HuH-7.5 (cell line): ENCODE results near the gene BLOC1S5.

Experiments
- DNase-seq: peaks from one replicate; pipeline ENCODE4 v3.0.0; 2011; ENCODE audit warnings: low spot score

Gene BLOC1S5

DNA sequence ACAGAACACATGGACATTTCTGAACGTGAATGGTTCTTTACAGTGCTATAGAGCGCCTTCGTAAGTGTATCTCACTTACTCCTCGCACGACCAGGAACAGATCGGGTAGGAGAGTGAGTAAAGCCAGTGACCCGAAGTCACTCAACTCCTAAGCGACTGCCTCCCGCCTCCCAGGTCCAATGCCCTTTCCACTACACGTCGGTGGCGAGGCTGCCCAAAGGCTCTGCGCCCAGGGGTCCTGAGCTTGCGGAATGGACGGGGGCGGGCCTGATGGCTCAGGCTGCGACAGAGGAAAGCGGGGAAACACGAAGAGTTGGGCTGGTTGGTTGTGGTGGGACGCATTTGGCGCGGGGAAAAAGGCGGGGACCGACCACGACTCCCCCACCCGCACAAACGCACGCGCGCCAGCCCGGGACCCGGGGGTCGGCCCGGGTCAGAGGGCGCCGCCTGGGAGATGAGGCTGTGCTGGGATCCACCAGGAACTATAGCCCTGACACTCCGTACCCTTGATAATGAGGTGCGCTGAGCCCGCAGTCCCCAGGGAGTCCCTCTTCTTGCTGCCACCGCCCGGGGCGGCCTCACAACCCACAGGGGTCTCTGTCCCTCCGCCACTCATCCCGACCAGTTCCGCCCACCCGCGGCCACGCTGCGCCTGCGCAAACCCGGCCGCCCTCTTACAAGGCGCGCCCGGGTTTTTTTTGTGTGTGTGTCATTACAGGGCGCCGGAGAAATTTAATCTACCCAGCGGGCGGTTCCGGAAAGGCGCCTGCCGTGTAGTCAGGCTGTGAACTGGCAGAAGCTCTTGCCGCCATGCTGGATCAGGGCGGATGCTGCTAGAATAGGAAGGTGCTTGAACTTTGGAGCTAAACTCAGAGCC is at the start of gene BLOC1S5:
Gene BLOC1S5, minus strand, starts transcription at position 629 of the 877 bp plus-strand sequence. Its CDS starts 13 bp downstream, at position 616.
- peak; percentile 47 for DNase-seq

DNA sequence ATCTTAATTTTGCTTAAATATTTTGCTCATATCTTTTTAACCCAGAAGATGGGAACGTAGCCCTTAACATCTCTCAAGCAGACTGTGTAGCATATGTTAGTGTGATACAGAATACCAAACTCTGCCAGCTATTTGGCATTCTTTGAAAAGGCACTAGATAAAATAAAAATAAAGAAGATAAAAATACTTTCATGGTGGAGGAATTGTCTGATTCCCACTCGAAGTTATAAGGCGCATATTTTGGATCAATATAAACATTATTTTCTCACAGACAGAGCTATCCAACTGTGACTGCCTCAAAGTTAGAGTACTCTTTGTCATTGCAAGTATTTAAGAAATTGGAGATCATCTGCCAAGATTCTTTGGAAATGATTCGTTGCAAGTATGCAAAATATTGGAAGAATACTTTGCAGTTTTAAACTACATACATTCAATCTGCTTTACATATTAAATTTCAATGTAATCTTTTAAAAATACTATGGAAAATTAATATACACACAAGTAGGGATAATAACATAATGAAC is 49.0 kb upstream of the BLOC1S5 start:
- no peak for DNase-seq

GRCh38 chr6:8110725-8111124 is 46.5 kb upstream of the BLOC1S5 start:
- no peak for DNase-seq

- no peak for DNase-seq
Observed at GRCh38 chr6:8110117-8110721, 46.0 kb upstream of the BLOC1S5 start.

DNA sequence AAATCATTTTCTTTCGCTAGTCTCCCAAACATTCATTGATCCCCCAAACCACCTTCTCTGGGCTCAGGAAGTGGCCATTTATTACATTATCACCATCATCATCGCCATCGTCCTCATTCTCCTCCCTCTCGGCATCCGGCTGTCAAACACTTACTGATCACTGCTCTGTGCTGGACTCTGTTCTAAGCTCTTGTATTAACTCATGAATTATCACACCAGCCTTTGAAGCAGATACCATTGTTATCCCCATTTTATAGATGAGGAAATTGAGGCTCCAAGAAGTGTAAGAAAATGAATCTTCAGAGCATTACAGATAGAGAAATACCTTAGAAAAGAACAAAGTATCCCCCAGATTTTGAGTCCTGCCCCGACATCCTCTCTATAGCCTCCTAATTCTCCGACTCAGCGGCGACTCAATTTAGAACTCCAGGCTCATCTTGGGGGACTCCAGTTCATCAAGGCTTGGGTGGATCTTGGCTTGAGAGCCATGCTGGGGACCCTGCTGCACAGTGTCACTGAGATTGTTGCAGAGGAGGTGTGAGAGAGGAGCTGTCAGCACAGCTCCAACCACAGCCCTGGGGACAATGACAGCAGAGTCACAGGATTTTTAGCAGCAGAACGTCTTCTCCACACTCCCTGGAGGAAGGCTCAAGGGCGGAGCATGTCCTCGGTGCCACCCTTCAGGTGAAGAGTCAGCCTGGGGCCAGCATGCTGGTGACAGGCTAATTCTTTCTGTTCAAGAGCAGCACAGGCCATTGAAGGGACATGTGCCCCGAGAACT is 44.8 kb upstream of the BLOC1S5 start:
- DNase-seq = no peak

GRCh38 chr6:8108031-8108660 is 44.0 kb upstream of the BLOC1S5 start:
- no peak for DNase-seq

GRCh38 chr6:8105791-8106190 is 41.6 kb upstream of the BLOC1S5 start:
- DNase-seq = no peak

GRCh38 chr6:8103726-8104125 is 39.5 kb upstream of the BLOC1S5 start:
- DNase-seq = no peak

DNA sequence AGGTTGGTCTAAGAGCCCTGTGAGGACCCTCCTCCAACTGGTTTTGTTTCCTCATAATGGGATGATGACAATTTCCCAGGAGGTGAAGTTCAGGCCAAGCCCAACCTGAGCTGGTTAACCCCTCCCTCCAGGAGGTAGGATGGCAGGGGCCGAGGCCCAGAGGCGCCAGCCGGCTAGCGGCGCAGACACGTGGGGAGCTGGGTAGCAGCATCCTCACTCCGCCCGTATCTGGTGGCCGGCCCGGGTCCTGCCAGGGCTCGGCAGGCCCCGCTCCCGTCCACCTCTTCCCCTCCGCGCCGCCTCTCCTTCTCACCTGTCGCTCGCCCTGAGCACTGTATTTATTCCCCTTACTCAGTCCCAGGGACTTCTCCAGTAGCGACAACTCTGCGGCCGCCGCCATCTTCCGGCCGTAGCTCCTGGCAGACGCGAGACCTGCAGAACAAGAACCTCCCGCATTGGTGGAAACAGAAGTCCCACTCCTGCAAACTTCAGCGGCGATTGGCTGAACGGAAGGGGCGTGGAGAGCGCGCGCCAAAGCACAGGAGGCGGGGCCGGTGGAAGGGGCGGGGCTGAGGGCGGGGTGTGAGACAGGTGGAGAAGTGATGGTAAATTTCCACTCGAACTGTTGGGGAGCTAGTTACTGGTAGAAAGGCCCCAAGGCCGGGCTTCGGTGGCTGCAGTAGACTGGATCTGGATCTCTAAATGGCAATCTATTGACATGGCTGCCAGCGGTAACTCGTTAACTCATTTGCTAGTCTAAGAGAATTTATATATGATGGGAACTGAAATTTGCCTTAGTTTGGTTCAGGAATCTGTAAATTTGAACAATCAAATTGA is 38.2 kb upstream of the BLOC1S5 start, which contains the start of gene EEF1E1:
Gene EEF1E1, minus strand, starts transcription at position 427 of the 837 bp plus-strand sequence. Its CDS starts 27 bp downstream, at position 400.
- DNase-seq = peak; percentile 77

DNA sequence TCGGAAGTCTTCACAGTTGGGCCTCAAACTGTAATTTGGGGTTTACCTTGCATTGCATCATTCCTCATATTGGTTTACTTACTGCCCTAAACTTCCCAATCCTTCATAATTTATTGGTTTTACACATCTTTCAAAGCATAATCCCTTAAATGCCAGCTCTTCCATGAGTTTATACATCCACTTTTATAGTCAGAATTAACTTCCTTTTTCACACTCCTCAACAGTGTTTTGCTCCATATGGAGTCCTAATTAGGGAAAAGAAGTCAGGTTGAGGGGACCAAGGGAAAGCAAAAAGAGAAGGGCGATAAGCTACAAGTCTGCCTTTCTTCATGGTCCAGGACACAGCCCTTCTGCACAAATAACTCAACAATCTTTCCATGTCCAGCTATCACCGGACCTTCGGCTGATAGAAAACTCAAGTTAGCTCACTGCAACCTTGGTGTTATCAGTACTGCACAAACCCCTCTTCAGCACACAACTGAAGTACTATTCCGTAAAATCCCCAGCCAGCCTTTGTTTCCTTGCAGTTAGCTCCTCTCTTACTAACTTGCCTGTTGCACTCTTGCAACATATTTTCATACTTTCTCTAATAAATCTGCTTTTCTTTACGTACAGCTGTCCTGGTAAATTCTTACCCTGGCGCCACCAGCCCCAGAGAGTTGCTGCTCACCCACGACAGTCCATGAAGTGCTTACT is 36.1 kb upstream of the BLOC1S5 start:
- no peak for DNase-seq

- DNase-seq = no peak
Observed at GRCh38 chr6:8090650-8091049, 26.5 kb upstream of the BLOC1S5 start.

DNA sequence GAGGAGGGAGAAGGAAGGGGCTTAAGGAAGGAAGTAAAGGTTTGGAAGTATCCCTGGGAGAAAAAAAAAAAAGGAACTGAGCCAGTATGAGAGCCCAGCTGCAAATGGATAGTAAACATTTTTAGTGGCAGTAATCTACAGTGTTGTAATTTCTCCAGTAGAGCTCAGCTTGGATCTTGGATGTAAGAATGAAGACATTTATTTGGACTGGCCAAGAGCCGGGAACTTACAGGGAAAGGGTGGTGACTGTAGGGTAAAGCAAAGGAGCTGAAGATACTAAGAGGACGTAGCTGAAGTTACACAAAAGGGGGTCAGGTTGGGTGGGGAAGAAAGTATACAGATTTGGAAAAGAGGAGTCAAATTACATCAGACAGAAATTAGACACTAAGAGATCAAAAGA is 24.7 kb upstream of the BLOC1S5 start:
- DNase-seq = no peak

GRCh38 chr6:8087870-8088754 is 23.9 kb upstream of the BLOC1S5 start:
- no peak for DNase-seq

DNA sequence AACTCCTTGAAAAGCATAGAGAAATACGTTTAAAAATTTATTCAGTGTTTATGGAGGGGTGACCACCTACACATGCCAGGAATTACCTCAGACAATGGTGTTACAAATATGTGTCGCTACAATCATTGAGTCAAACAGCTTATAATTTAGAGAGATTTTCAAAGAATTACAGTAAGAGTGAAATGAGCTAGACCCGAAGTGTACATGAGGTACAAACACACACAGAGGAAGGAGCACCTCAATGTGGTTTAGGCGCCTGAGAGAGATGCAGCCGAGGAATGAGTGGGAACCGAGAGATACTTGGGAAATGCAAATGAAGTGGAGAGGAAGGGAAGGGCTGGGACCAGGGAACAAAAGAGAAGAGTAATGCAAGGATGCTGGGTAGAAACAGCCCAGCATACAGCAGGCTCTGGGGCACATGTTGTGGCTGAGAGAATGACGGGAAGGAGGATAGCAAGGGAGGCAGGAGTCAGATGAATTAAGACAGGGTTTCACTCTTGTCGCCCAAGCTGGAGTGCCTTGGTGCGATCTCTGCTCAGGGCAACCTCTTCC is 22.6 kb upstream of the BLOC1S5 start:
- no peak for DNase-seq

- no peak for DNase-seq
Observed at GRCh38 chr6:8085053-8085511, 20.9 kb upstream of the BLOC1S5 start.

GRCh38 chr6:8084586-8084985 is 20.4 kb upstream of the BLOC1S5 start:
- no peak for DNase-seq

DNA sequence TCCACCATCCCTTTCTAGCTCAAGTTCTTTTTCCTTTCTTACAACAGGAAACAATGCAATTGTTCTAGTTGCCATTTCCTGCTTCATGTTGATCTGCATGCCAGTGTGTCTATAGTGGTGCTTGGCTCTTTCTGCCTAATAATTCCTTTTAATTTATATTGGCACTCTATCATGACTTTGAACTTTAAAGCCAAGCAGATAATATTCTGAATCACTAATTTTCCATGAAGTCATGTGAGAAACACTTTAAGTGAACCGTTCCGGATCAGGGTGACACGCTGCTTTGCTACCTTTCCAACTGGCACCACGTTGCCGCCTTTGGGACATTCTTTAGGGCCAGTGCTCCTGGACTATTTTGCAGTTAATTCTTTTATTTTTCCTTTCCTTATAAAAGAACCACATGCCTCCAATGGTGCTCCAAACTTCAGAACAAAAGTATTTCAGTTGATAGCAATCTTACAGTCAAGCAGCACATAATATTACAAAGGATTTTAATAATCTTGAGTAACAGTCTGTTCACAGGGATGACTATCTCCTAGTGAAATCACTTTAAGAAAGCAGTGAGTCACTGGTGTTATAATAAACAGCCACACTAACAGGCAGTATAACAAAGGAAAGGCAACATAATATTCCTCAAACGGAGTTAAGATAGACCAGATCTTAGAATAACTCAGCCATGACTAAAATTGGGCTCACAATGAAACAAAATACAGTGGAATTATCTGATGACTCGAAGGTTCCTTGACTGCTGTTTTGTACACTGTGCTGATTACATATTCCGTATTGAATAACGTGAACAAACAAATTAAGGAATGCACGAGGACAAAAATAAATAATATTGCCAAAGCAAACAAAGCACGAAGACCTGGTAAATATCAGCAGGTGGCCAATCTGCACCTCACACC is 19.0 kb upstream of the BLOC1S5 start:
- no peak for DNase-seq

DNA sequence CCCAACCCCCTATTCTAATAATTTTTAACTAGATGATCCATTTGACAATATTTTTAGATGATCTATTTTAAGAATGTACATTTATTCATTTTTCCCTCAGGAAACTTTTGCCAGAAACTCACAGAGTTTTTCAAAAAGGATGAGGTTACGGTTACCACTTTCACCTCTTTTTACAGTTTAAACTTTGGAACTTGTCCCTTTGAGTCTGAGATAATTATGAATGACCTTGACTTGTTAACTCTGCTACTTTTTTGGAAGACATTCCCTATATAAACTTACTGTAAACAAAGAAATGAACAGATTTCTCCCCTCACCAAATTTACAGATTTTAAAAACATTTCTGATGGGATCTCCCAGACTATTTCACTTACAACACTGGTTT is 18.4 kb upstream of the BLOC1S5 start:
- DNase-seq = no peak
